Frontal cortex (tissue), 4 donors: Measurements from ENCODE around the gene WBP2. TPM values are rescaled to one million over a fixed set of nuclear protein-coding genes. Genes with fewer than 3 reads are reported as not detected.
A peak's percentile ranks its signal among the peaks of the same experiment; 100 is the strongest.
"Not testable (repeated sequence)": the region's sequence is repeated elsewhere in the genome, so short reads cannot be mapped to it uniquely, and the experiment has no call there.

Experiments
- DNase-seq, 2 donors: peaks; one replicate each; pipeline ENCODE4 v3.0.0; 2012; ENCODE audit warnings: low spot score in 2 of 2
- FAIRE-seq: peaks from 2 replicates; lab custom pipeline; 2012; peaks lifted over from hg19 to GRCh38; lab: Jason Lieb, UNC
- total RNA-seq: library from RNA; depleted of rRNA; stranded (reverse); fragments of >200 nt; gene quantifications from one replicate; pipeline ENCODE4 v1.2.3, GENCODE V29; 2014
- donor health status: control.
- donor health status: control.
- donor health status: control.

Gene WBP2
- total RNA-seq, 1 donor from 2014 or later: 22.0 TPM

GRCh38 chr17:75870228-75870627 is 15.1 kb upstream of the WBP2 start:
- not testable (repeated sequence) for FAIRE-seq, DNase-seq

- FAIRE-seq: no peak
- DNase-seq: no peak
Measured at GRCh38 chr17:75869282-75870141, 14.4 kb upstream of the WBP2 start.

- not testable (repeated sequence) for DNase-seq, FAIRE-seq
Measured at GRCh38 chr17:75868730-75869281, 13.7 kb upstream of the WBP2 start.

GRCh38 chr17:75865404-75866188 is 10.5 kb upstream of the WBP2 start:
- DNase-seq: peak in 1 of 2 donors; percentile 3
- not testable (repeated sequence) for FAIRE-seq

- not testable (repeated sequence) for FAIRE-seq, DNase-seq
Measured at GRCh38 chr17:75864887-75865286, 9.8 kb upstream of the WBP2 start.

- DNase-seq (peak in 1 of 2 donors; percentile 24), FAIRE-seq (no peak)
Measured at GRCh38 chr17:75864448-75864871, 9.3 kb upstream of the WBP2 start.

- no peak for DNase-seq
- FAIRE-seq: no peak
Measured at GRCh38 chr17:75861927-75862317, 6.8 kb upstream of the WBP2 start.

- not testable (repeated sequence) for FAIRE-seq
Measured at GRCh38 chr17:75859358-75859757, 4.2 kb upstream of the WBP2 start.

GRCh38 chr17:75856062-75856756 is 1.1 kb upstream of the WBP2 start:
- no peak for DNase-seq
- no peak for FAIRE-seq

More at GRCh38 chr17:75859358-75859757, 4.2 kb upstream of the WBP2 start:
- DNase-seq: not testable (repeated sequence)

- FAIRE-seq: no peak
- DNase-seq: no peak
Measured at GRCh38 chr17:75854881-75855309, 240 bp downstream of the WBP2 start.

GRCh38 chr17:75854101-75854748 is 910 bp downstream of the WBP2 start:
- FAIRE-seq: no peak
- no peak for DNase-seq

GRCh38 chr17:75853433-75853832 is 1.7 kb downstream of the WBP2 start:
- DNase-seq (no peak), FAIRE-seq (no peak)

GRCh38 chr17:75851693-75851991 is 3.5 kb downstream of the WBP2 start:
- not testable (repeated sequence) for FAIRE-seq, DNase-seq

- FAIRE-seq: no peak
Measured at GRCh38 chr17:75850928-75851692, 4.0 kb downstream of the WBP2 start.

GRCh38 chr17:75849724-75850123 is 5.4 kb downstream of the WBP2 start:
- DNase-seq (no peak), FAIRE-seq (no peak)

More at GRCh38 chr17:75850928-75851692, 4.0 kb downstream of the WBP2 start:
- DNase-seq: no peak

- no peak for DNase-seq
- FAIRE-seq: no peak
Measured at GRCh38 chr17:75849279-75849646, 5.9 kb downstream of the WBP2 start.

- FAIRE-seq (no peak), DNase-seq (no peak)
Measured at GRCh38 chr17:75848523-75849278, 6.4 kb downstream of the WBP2 start.
